ENCODE results near the gene DGKG. TPM values are rescaled to one million over a fixed set of nuclear protein-coding genes. Genes with fewer than 3 reads are reported as not detected.
A peak's percentile ranks its signal among the peaks of the same experiment; 100 is the strongest.

The DGKG gene
- total RNA-seq, 1 donor from 2014 or later, result 0.54 TPM

DNA sequence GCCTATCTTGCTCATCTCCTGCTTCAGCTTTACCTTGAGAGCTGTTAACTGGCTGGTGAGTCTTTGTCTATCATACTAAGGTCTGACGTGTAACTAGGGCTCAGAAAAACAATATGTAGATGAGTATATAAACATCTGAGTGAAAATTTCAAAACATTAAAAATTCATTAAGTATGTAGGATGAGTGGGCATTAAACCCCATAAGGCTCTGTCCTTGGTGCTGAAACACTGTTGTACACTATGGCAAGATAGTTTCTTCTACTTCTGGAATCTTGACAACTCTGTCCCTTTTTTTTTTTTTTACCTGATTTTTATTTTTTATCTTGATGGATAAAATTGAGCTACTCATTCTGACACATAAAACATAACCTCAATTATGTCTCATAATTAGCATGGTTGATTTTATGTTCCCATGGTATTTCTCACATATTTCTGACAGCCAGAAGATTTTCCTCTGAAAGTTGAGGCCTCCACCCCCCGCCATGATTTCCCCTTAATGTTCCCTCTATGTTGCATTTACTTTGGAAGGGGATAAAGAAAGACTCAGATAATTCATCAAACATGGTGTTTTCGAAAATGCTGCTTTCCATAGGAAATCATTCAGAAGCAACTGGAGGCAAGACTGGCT is 54.3 kb downstream of the DGKG start:
- H3K27ac Mint-ChIP-seq (ENCODE audit: unreplicated experiment), result no peak overlapping the region
- TF ChIP-seq, protein P1, sequence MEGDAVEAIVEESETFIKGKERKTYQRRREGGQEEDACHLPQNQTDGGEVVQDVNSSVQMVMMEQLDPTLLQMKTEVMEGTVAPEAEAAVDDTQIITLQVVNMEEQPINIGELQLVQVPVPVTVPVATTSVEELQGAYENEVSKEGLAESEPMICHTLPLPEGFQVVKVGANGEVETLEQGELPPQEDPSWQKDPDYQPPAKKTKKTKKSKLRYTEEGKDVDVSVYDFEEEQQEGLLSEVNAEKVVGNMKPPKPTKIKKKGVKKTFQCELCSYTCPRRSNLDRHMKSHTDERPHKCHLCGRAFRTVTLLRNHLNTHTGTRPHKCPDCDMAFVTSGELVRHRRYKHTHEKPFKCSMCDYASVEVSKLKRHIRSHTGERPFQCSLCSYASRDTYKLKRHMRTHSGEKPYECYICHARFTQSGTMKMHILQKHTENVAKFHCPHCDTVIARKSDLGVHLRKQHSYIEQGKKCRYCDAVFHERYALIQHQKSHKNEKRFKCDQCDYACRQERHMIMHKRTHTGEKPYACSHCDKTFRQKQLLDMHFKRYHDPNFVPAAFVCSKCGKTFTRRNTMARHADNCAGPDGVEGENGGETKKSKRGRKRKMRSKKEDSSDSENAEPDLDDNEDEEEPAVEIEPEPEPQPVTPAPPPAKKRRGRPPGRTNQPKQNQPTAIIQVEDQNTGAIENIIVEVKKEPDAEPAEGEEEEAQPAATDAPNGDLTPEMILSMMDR (IDR thresholded peaks at IDR 0.05; ENCODE audit: unreplicated experiment), result no peak
- H3K27me3 Mint-ChIP-seq (ENCODE audit: unreplicated experiment), result no peaks in the 10 kb centered on the region
- no peaks in the 10 kb centered on the region for H3K4me1 Mint-ChIP-seq (ENCODE audit: unreplicated experiment)
- DNase-seq (ENCODE audit: low spot score), result peak; percentile 46
- no peaks in the 10 kb centered on the region for H3K9me3 Mint-ChIP-seq (ENCODE audit: unreplicated experiment)
- no peaks in the 10 kb centered on the region for H3K36me3 Mint-ChIP-seq (ENCODE audit: low read depth, unreplicated experiment)
- no peak overlapping the region for H3K4me3 Mint-ChIP-seq (ENCODE audit: unreplicated experiment)

DNA sequence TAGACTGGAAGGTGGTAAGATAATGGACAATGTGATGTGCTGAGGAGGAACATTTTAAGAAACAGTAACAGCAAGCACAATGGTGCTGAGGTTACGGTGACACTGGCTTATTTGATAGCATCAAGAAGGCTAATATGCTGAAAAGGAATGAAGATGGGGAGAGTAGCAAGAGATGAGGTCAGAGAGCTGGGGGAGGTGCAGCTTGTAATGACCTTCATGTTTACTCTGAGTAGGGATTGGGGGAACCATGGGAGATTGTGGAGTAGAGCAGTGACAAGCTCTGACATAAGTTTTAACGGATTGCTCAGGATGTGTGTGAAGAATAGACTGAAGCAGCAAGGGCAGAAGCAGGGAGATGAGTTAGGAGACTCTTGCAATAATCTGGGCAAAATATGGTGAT is 56.7 kb downstream of the DGKG start:
- Mint-ChIP-seq H3K27ac (ENCODE audit: unreplicated experiment) (no peak overlapping the region), H3K4me1 (ENCODE audit: unreplicated experiment) (no peaks in the 10 kb centered on the region), H3K9me3 (ENCODE audit: unreplicated experiment) (no peaks in the 10 kb centered on the region), H3K27me3 (ENCODE audit: unreplicated experiment) (no peaks in the 10 kb centered on the region), H3K36me3 (ENCODE audit: low read depth, unreplicated experiment) (no peaks in the 10 kb centered on the region), H3K4me3 (ENCODE audit: unreplicated experiment) (no peak overlapping the region)
- TF ChIP-seq, protein P1 (IDR thresholded peaks at IDR 0.05; ENCODE audit: unreplicated experiment), result no peak
- no peak for DNase-seq (ENCODE audit: low spot score)

DNA sequence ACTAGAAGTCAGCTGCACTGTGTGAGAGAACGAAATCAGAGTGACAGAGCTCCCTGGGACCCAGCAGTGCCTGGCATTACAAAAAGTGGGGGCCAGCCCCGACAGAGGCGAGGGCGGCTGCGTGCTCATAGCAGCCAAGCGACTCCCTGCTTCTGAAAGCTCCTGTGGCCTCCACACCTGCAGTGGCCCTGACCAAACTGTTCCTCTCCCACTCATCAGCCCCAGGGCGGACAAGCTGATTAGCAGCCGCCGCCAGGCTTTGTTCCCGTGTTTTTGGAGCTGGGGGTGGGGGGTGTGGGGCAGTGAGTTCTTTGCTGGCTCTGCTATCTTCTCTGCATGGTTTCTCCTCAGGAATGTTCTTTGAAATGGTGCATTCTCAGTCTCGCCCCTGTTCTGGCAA is 58.1 kb downstream of the DGKG start:
- TF ChIP-seq, protein P1 (IDR thresholded peaks at IDR 0.05; ENCODE audit: unreplicated experiment), result no peak
- Mint-ChIP-seq H3K4me3 (ENCODE audit: unreplicated experiment) (no peak overlapping the region), H3K27ac (ENCODE audit: unreplicated experiment) (no peak overlapping the region), H3K36me3 (ENCODE audit: low read depth, unreplicated experiment) (no peaks in the 10 kb centered on the region), H3K9me3 (ENCODE audit: unreplicated experiment) (no peaks in the 10 kb centered on the region), H3K4me1 (ENCODE audit: unreplicated experiment) (no peaks in the 10 kb centered on the region), H3K27me3 (ENCODE audit: unreplicated experiment) (peaks cover 2% of the 10 kb centered on the region)
- DNase-seq (ENCODE audit: low spot score), result no peak

DNA sequence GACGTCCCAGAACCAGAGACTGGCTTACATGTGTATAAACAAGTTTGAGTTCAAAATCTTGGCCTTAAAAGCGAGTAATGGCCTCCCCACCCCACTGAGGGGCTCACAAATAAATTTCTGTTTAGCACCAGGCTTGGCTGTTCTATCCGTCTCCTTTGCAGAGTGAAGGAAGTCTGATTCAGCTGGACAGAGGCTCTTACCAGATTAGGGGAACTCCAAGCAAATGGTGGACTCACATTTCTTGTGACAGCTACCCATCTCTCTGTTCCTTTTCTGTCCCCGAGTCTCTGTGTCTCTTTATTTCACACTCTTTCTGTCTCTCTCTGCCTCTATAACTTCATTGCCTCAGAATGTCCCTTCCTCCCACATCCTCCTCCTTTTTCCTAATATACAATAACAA is 62.7 kb downstream of the DGKG start:
- no peaks in the 10 kb centered on the region for H3K9me3 Mint-ChIP-seq (ENCODE audit: unreplicated experiment)
- no peak overlapping the region for H3K27ac Mint-ChIP-seq (ENCODE audit: unreplicated experiment)
- H3K4me1 Mint-ChIP-seq (ENCODE audit: unreplicated experiment), result no peaks in the 10 kb centered on the region
- no peak for DNase-seq (ENCODE audit: low spot score)
- no peak overlapping the region for H3K4me3 Mint-ChIP-seq (ENCODE audit: unreplicated experiment)
- H3K36me3 Mint-ChIP-seq (ENCODE audit: low read depth, unreplicated experiment), result no peaks in the 10 kb centered on the region
- H3K27me3 Mint-ChIP-seq (ENCODE audit: unreplicated experiment), result peaks cover 4% of the 10 kb centered on the region
- TF ChIP-seq, protein P1 (IDR thresholded peaks at IDR 0.05; ENCODE audit: unreplicated experiment), result no peak

DNA sequence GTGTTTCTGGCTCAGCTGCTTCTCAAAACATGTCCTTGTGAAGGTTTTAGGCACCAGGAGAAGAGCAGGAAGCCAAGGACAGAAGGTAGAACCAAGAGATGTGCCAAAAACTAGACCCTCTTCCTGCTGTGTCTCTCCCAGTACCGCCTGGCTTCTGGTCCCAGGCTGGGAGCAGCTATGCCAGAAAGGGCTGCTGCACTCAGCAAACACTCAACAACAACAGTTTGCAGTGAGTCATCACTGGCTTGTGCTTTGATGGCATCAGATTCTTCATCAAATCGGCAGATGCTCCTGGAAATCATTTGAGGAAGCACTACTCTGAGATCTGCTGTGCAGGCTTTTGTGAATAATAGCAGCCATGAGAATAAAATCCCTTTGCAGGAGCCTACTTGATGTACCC is 63.2 kb downstream of the DGKG start:
- no peaks in the 10 kb centered on the region for H3K9me3 Mint-ChIP-seq (ENCODE audit: unreplicated experiment)
- TF ChIP-seq, protein P1 (IDR thresholded peaks at IDR 0.05; ENCODE audit: unreplicated experiment), result no peak
- H3K27ac Mint-ChIP-seq (ENCODE audit: unreplicated experiment), result no peak overlapping the region
- H3K4me3 Mint-ChIP-seq (ENCODE audit: unreplicated experiment), result no peak overlapping the region
- no peaks in the 10 kb centered on the region for H3K36me3 Mint-ChIP-seq (ENCODE audit: low read depth, unreplicated experiment)
- no peak for DNase-seq (ENCODE audit: low spot score)
- H3K27me3 Mint-ChIP-seq (ENCODE audit: unreplicated experiment), result peaks cover 4% of the 10 kb centered on the region
- no peaks in the 10 kb centered on the region for H3K4me1 Mint-ChIP-seq (ENCODE audit: unreplicated experiment)

All from endothelial cell (in vitro differentiated cells).